ENCODE results near the gene SOX12. TPM values are rescaled to one million over a fixed set of nuclear protein-coding genes. Genes with fewer than 3 reads are reported as not detected.

Gene SOX12
- total RNA-seq, 1 donor from 2014 or later: 39.6 TPM

DNA sequence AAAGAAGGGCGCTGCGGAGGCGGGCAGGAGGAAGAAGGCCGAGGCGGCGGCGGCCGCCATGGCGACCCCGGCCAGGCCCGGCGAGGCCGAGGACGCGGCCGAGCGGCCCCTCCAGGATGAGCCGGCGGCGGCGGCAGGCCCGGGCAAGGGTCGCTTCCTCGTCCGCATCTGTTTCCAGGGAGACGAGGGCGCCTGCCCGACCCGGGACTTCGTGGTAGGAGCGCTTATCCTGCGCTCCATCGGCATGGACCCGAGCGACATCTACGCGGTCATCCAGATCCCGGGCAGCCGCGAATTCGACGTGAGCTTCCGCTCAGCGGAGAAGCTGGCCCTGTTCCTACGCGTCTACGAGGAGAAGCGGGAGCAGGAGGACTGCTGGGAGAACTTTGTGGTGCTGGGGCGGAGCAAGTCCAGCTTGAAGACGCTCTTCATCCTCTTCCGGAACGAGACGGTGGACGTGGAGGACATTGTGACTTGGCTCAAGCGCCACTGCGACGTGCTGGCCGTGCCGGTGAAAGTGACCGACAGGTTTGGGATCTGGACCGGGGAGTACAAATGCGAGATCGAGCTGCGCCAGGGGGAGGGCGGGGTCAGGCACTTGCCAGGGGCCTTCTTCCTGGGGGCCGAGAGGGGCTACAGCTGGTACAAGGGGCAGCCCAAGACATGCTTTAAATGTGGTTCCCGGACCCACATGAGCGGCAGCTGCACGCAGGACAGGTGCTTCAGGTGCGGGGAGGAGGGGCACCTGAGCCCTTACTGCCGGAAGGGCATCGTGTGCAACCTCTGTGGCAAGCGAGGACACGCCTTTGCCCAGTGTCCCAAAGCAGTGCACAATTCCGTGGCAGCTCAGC lies 27.2 kb upstream of the SOX12 start:
- DNase-seq (ENCODE audit: low spot score): no peak
- Mint-ChIP-seq H3K9me3 (ENCODE audit: low read depth) (no peaks in the 10 kb centered on the region), H3K4me3 (ENCODE audit: unreplicated experiment) (peak overlapping the region; percentile 94), H3K27me3 (ENCODE audit: low read depth) (no peaks in the 10 kb centered on the region), H3K36me3 (ENCODE audit: low read depth) (peaks cover 4% of the 10 kb centered on the region), H3K27ac (ENCODE audit: unreplicated experiment) (peak overlapping the region; percentile 96), H3K4me1 (ENCODE audit: low read depth) (peaks cover 48% of the 10 kb centered on the region)
- TF ChIP-seq, protein P1, sequence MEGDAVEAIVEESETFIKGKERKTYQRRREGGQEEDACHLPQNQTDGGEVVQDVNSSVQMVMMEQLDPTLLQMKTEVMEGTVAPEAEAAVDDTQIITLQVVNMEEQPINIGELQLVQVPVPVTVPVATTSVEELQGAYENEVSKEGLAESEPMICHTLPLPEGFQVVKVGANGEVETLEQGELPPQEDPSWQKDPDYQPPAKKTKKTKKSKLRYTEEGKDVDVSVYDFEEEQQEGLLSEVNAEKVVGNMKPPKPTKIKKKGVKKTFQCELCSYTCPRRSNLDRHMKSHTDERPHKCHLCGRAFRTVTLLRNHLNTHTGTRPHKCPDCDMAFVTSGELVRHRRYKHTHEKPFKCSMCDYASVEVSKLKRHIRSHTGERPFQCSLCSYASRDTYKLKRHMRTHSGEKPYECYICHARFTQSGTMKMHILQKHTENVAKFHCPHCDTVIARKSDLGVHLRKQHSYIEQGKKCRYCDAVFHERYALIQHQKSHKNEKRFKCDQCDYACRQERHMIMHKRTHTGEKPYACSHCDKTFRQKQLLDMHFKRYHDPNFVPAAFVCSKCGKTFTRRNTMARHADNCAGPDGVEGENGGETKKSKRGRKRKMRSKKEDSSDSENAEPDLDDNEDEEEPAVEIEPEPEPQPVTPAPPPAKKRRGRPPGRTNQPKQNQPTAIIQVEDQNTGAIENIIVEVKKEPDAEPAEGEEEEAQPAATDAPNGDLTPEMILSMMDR (IDR thresholded peaks at IDR 0.05): peak; percentile 12

DNA sequence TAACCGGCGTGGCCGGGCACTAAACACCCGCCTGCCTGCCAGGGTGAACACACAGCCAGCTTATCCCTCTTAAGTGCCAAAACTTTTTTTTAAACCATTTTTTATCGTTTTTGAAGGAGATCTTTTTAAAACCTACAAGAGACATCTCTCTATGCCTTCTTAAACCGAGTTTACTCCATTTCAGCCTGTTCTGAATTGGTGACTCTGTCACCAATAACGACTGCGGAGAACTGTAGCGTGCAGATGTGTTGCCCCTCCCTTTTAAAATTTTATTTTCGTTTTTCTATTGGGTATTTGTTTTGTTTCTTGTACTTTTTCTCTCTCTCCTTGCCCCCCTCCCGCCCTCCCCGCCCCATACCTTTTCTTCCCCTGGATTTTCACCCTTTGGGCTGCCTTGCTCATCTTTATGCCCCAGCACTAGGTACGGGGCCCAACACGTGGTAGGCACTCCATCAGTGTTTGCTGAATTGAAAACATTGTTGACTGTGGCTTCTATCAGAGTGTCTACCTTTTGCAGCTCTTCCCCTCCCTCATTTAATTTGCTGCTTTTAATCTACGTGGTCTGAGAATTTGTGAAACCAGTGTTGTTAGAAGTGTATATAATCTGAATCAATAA lies 26.5 kb upstream of the SOX12 start:
- Mint-ChIP-seq H3K4me1 (ENCODE audit: low read depth) (peaks cover 48% of the 10 kb centered on the region), H3K27me3 (ENCODE audit: low read depth) (no peaks in the 10 kb centered on the region), H3K9me3 (ENCODE audit: low read depth) (no peaks in the 10 kb centered on the region), H3K4me3 (ENCODE audit: unreplicated experiment) (peak overlapping the region; percentile 94), H3K27ac (ENCODE audit: unreplicated experiment) (peak overlapping the region; percentile 96), H3K36me3 (ENCODE audit: low read depth) (peaks cover 4% of the 10 kb centered on the region)
- TF ChIP-seq, protein P1 (IDR thresholded peaks at IDR 0.05): no peak
- DNase-seq (ENCODE audit: low spot score): no peak

DNA sequence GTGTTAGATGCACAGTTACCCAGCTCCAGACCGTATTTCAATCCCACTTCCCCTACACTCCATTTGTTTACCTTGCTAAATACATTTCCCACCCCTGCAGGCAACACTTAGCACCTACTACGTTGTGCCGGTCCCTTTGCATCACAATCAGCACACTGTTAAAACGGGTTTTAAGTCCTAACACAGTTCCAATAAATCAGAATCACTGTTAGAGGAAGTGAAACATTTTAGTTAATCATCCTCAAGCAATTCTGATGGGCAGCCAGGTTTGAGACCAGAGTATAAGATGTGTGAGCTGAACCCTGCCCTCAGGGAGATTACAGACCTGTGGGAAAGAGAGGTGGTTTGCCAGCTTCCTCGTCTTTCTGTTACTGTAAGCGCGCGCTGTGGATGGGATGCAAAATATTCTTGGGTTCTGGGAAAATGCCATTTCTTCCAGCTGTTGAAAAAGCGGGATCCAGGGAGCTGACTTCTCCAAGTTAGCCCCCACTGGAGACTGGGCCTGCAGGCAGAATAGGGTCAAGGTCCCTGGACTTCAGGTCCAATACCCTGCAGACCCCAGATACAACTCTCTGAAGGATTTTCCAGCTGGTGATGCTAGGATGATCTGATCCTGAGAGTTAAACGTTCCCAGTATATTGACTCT lies 24.9 kb upstream of the SOX12 start:
- Mint-ChIP-seq H3K9me3 (ENCODE audit: low read depth) (no peaks in the 10 kb centered on the region), H3K27me3 (ENCODE audit: low read depth) (no peaks in the 10 kb centered on the region), H3K36me3 (ENCODE audit: low read depth) (peaks cover 4% of the 10 kb centered on the region), H3K4me3 (ENCODE audit: unreplicated experiment) (peak overlapping the region; percentile 46), H3K27ac (ENCODE audit: unreplicated experiment) (peak overlapping the region; percentile 82), H3K4me1 (ENCODE audit: low read depth) (peaks cover 48% of the 10 kb centered on the region)
- TF ChIP-seq, protein P1 (IDR thresholded peaks at IDR 0.05): no peak
- DNase-seq (ENCODE audit: low spot score): no peak

DNA sequence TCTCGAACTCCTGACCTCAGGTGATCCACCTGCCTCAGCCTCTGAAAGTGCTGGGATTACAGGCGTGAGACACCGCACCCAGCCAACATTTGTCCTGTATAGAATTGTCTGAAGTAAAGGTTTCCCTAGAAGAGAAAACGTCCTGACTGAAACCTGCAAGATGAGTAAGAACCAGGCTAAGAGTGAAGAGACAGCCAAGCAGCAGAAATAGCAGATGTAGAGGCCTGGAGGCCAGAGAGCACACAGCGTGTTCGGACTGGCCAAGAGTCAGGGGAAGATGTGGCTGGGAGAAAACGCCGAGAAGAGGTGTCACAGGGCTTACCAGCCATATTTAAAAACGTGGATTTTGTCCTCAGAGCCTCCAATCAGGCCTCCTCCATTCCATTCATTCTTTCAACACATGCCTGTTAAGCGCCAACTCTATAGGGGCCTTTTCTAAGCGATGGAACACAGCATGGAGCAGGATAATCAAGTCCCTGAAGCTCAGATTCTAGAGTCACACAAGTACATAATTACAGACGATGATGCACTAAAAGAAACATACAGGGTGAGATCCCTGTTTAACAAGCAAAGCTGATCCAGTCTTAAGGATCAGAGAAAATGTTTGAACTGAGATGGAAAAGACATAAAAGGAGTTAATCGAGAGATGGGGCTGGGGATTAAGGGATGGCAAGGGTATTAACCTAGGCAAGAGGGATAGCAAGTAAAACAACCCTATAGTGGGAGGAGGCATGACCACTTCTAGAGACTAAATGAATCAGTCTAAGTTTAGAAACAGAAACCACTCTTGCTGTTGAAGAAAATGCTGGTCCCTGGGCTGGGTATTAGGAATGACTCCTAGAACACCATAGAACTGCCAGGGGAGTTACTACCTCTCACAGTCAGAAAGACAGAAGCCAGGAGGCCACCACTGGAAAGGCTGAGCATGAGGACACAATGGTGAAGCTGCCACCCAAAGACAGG lies 23.2 kb upstream of the SOX12 start:
- Mint-ChIP-seq H3K27ac (ENCODE audit: unreplicated experiment) (no peak overlapping the region), H3K27me3 (ENCODE audit: low read depth) (no peaks in the 10 kb centered on the region), H3K9me3 (ENCODE audit: low read depth) (no peaks in the 10 kb centered on the region), H3K4me3 (ENCODE audit: unreplicated experiment) (no peak overlapping the region), H3K4me1 (ENCODE audit: low read depth) (peaks cover 36% of the 10 kb centered on the region), H3K36me3 (ENCODE audit: low read depth) (peaks cover 4% of the 10 kb centered on the region)
- TF ChIP-seq, protein P1 (IDR thresholded peaks at IDR 0.05): no peak
- no peak for DNase-seq (ENCODE audit: low spot score)
